GM12892 (cell line): Measurements from ENCODE around the gene ZFR.
"Not testable (repeated sequence)": the region's sequence is repeated elsewhere in the genome, so short reads cannot be mapped to it uniquely, and the experiment has no call there.

Experiments used
- DNase-seq: peaks from one replicate; pipeline ENCODE4 v3.0.0; 2011; ENCODE audit not compliant: insufficient read length
- FAIRE-seq: peaks from 2 replicates; lab custom pipeline; 2011; peaks lifted over from hg19 to GRCh38; lab: Jason Lieb, UNC
- POLR2A ChIP-seq: IDR thresholded peaks from 2 replicates; pipeline ENCODE4 v1.6.1; 2011; ENCODE audit warnings: low read depth, low read length, control low read depth
- POLR2AphosphoS5 ChIP-seq: IDR thresholded peaks from 2 replicates; pipeline ENCODE4 v1.6.1; 2011; ENCODE audit warnings: low read depth, low read length, control low read depth
- TAF1 ChIP-seq: IDR thresholded peaks from 2 replicates; pipeline ENCODE4 v1.6.1; 2011; ENCODE audit warnings: low read depth, mild to moderate bottlenecking, control low read depth, low read length, borderline replicate concordance

The ZFR gene

GRCh38 chr5:32322882-32323281 lies 121.7 kb downstream of the ZFR start:
- TF ChIP-seq TAF1 (no peak), POLR2A (no peak), POLR2AphosphoS5 (no peak)
- FAIRE-seq, result no peak
- DNase-seq, result no peak

DNA sequence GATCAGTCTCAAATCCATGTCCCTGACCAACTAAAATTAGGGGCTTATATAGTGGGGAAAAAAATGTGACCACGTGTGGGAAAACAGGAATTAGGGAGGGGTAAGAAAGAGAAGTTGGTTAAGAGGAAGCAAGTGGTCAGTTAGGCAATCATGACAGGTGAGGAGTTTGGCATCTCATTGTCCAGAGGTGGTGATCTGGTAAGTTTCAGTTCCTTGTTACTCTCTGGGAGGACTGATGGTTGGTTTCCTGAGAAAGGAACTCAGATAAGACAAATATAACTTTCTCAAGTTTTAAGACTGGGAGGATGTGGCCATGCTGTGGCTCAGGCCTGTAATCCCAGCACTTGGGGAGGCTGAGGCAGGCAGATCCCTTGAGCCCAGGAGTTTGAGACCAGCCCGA lies 122.8 kb downstream of the ZFR start:
- not testable (repeated sequence) for DNase-seq, FAIRE-seq

DNA sequence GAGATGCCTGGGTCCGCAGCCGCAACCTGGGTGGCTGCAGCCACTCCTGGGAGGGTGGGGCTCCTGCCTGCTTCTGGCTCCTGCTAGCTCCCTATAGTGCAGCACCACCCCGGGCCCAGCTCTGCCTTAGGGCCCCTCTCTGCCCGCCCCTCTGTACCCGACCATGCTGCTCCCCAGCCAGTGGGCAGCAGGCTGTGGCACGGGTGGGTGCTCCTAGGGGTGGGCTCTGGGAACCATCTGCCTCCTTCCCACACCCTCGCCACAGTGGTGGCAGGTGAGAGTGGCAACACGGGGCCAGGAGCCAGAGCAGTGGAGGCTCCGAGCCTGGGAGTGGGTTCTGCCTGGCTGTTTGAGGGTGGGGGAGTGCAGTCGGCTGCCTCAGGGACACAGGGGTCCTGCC lies 124.0 kb downstream of the ZFR start:
- no peak for TF ChIP-seq POLR2AphosphoS5
- no peak for TF ChIP-seq POLR2A
- no peak for TF ChIP-seq TAF1
- DNase-seq (no peak), FAIRE-seq (no peak)

DNA sequence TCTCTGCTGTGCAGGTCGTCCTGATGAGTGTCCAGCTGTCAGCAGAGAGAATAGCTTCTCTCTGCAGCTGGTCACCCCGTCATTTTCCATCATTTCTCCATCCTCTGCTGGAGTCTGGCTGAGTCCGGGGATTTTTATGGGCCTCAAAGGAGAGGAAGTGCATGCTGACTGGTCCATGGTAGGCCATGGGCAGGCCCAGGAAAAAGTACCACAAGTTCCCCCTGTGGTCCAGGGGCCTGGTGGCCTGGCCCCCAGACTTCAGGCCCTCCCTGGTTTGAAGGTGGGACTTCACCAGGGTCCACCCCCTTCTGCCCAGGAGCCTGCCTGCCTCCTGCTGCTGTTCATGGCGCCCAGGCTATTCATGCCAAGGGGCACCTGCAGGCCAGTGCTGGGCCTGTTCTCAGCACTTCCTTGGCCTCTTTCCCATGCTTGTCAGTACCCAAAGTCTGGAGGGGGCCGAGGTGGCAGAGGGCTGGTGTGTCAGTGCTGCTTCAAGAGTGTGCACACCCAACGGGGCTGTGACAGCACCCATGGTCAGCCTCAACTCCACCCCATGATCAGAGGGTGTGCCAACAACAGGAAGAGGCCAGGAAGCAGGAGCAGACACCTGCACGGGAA lies 124.5 kb downstream of the ZFR start:
- FAIRE-seq (no peak), DNase-seq (no peak)
- no peak for TF ChIP-seq POLR2A

DNA sequence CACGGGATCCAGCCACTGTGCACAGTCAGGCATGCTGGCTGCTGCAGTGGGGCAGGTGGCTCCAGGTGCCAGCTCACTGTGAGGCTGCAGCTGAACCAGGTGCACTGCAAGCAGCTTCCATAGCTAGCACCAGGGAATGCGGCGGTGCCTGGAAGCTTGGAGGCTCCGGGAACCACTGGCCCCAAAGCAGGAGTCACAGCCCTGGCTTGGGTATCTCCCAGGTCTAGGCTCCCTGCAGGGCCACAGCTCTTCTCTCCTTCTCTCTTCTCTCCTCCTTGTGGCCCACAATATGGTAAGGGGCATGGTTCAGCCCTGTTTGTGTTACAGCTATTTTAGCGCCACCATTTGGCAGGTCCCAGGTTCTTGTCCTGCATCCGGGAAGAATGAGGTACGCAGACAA lies 125.1 kb downstream of the ZFR start:
- DNase-seq, result no peak
- FAIRE-seq, result no peak
- TF ChIP-seq POLR2A (no peak), POLR2AphosphoS5 (no peak), TAF1 (no peak)

DNA sequence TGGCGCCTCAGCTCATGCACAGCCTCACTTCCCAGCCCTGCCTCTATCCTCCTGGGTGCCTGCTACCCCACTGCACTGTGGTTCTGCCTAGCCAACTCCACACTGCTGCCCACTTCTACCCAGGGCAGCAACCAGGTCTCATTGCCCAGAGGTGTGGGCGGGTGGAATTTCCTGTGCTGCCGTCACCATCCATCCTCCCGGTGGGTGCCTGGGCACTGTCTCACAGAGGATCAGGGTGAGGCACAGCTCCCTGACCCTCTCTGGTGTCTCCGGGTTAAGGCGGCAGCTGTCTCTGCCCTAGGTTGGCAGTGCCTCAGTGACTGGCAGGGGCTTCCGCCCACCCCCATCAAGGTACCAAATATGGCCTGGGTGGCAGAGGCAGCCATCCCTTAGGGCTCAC lies 127.5 kb downstream of the ZFR start:
- TF ChIP-seq TAF1 (no peak), POLR2A (no peak), POLR2AphosphoS5 (no peak)
- no peak for DNase-seq
- FAIRE-seq, result no peak

- DNase-seq (no peak), FAIRE-seq (no peak)
- TF ChIP-seq POLR2A (no peak), TAF1 (no peak), POLR2AphosphoS5 (no peak)
These were observed 129.1 kb downstream of the ZFR start for GRCh38 chr5:32315221-32316014.

DNA sequence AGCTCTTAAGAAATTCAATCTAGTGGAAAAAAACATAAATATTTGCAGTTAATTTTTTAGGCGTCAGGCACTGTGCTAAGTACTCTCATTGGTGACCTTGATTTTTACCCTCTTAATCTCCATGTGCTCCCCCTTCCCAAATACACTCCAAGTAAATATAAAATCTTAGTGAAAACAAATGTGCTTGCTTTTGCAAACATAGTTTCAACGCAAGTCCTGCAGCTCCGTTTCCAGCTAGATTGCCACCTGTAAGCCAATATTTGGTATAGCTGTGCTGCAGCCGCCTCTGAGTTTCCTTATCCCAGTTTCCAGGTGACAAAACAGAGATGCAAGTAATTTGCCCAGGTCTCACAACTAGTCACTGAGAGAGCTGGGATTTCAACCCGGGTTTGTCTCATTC lies 129.9 kb downstream of the ZFR start:
- no peak for FAIRE-seq
- DNase-seq, result no peak
- no peak for TF ChIP-seq POLR2AphosphoS5
- no peak for TF ChIP-seq TAF1
- no peak for TF ChIP-seq POLR2A

- not testable (repeated sequence) for FAIRE-seq, DNase-seq
These were observed 130.4 kb downstream of the ZFR start for GRCh38 chr5:32314152-32314488.

DNA sequence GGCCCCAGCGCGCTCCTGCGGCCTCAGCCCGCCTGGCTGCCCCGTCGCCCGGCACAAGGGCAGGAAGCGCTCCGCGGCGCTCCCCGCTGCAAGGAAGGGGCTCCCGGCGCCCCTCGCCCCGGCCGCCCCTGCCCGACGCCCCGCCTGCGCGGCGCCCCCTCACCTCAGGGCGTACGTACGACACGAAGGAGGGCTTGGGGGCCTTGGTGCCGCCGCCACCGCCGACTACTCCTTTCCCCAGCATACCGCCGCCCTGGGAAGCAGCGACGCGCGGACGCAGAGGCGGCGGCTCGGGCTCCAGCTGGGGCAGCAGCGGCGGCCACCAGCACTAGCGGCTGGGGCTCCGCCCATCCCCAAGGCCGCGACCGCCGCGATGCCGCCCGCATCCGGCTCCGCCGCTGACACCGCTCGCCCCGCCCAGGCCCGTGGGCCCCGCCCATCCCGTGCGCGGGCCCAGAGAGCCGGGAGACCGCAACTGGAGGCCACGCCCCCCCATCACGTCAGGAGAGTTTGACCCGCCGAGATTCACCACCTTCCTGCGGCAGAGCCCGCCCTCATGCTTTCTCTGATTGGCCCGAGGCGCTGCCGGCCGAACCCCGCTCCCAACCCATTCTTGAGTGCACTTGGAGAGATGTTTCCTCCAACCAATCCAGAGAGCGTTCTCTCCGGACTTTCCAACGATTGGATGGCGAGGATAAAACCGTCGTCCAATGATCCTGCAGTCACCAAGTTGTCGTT lies 131.8 kb downstream of the ZFR start, which contains the start of gene MTMR12:
Gene MTMR12, minus strand, starts transcription at position 345 of the 738 bp plus-strand sequence. Its CDS starts 101 bp downstream, at position 244.
- TF ChIP-seq POLR2A, result peak; percentile 80; the same call in 1 of the 2 replicates
- TF ChIP-seq POLR2AphosphoS5, result peak; percentile 77
- no peak for TF ChIP-seq TAF1
- DNase-seq (peak; percentile 94), FAIRE-seq (peak; percentile 97)

DNA sequence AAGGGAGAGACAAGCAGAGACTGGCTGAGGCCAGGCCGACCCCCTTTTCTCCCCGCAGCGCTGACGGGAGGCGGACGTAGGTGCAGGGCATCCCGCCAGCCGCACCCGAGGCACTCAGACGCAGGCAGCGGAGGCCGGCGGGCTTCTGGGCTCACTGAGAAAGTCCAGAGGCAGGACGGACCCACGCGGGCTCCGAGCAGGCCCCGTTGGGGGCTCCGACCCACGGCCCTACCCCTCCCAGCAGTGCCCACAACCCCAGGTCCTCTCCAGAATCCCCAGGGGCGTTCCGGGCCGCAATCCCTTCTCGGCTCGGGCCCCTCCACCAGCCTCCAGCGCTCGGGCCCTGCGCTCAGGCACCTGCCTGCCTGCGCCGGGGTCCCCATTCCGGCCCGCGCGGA lies 132.3 kb downstream of the ZFR start:
- FAIRE-seq, result no peak
- DNase-seq, result peak; percentile 47
- TF ChIP-seq POLR2A (no peak), TAF1 (no peak), POLR2AphosphoS5 (no peak; the same call in 1 of the 2 replicates)

GRCh38 chr5:32311404-32312196 lies 132.9 kb downstream of the ZFR start:
- no peak for DNase-seq
- TF ChIP-seq POLR2A (no peak), POLR2AphosphoS5 (no peak), TAF1 (no peak)

More at GRCh38 chr5:32311404-32312196, 132.9 kb downstream of the ZFR start:
- FAIRE-seq, result peak; percentile 61
